Measurements from ENCODE around the gene IKZF3.
"Not testable (repeated sequence)": the region's sequence is repeated elsewhere in the genome, so short reads cannot be mapped to it uniquely, and the experiment has no call there.

The IKZF3 gene

GRCh38 chr17:39737760-39738567 is 126.1 kb downstream of the IKZF3 start, which contains the start of gene GRB7:
Gene GRB7, plus strand, starts transcription at chr17:39737938. Its CDS starts 4,364 bp downstream, at chr17:39742302.
- DNase-seq = no peak

GRCh38 chr17:39737206-39737759 is 126.8 kb downstream of the IKZF3 start:
- no peak for DNase-seq

- no peak for DNase-seq
These were observed 127.6 kb downstream of the IKZF3 start for GRCh38 chr17:39736319-39737165.

GRCh38 chr17:39735882-39736281 is 128.2 kb downstream of the IKZF3 start:
- DNase-seq = no peak

GRCh38 chr17:39732586-39732985 is 131.5 kb downstream of the IKZF3 start:
- DNase-seq = no peak

- DNase-seq = peak; percentile 84
These were observed 133.8 kb downstream of the IKZF3 start, which contains the start of gene MIEN1 for GRCh38 chr17:39730095-39730921. Gene MIEN1, minus strand, starts transcription at chr17:39730532. Its CDS starts 37 bp downstream, at chr17:39730495.

- no peak for DNase-seq
These were observed 134.7 kb downstream of the IKZF3 start for GRCh38 chr17:39729280-39729851.

- DNase-seq = no peak
These were observed 136.6 kb downstream of the IKZF3 start for GRCh38 chr17:39727556-39727955.

- DNase-seq = no peak
These were observed 137.5 kb downstream of the IKZF3 start for GRCh38 chr17:39726617-39727016.

GRCh38 chr17:39725923-39726322 is 138.2 kb downstream of the IKZF3 start:
- DNase-seq = not testable (repeated sequence)

GRCh38 chr17:39724731-39725130 is 139.4 kb downstream of the IKZF3 start:
- DNase-seq = no peak

GRCh38 chr17:39722965-39723848 is 140.9 kb downstream of the IKZF3 start:
- DNase-seq = peak; percentile 55

GRCh38 chr17:39722104-39722503 is 142.0 kb downstream of the IKZF3 start:
- no peak for DNase-seq

GRCh38 chr17:39719563-39720355 is 144.4 kb downstream of the IKZF3 start:
- no peak for DNase-seq

- DNase-seq = no peak
These were observed 146.5 kb downstream of the IKZF3 start for GRCh38 chr17:39717660-39718059.

GRCh38 chr17:39716879-39717536 is 147.1 kb downstream of the IKZF3 start:
- DNase-seq = no peak

GRCh38 chr17:39716073-39716818 is 147.9 kb downstream of the IKZF3 start:
- no peak for DNase-seq

- no peak for DNase-seq
These were observed 148.6 kb downstream of the IKZF3 start for GRCh38 chr17:39715375-39716072.
